ENCODE measurements around the gene COQ8B.
A peak's percentile ranks its signal among the peaks of the same experiment; 100 is the strongest.

COQ8B gene

DNA sequence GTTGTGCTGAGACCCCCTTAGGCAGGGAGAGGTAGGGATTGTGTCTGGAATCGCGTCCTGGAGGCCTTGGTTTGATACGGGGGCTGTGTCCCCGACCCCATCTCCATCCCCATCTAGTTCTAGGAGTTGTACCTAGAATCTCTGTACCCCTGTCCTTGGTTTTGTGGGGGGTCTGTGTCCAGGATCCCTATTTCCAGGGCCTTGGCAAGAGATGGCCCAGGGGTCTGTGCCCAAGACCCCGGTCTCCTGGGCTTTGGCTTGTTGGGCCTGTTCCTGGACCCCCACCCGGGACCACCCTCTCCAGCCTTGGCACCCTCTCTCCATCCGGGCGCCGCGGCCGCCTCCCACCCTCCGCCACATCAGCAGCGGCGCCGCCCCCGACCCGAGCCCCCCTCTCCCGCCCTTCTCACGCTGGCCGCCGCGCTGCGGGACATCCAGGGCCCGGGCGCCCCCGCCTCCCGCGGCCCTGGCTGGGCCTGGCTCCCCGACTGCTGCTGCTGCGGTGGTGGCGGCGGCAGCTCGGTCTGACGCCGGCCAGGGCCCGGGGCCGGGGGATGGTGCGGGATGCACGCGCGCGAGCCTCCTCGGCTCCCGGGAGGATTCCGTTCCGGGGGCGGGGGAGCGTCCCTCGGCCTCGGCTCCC lies 26.5 kb downstream of the COQ8B start, which contains the start of gene NUMBL:
TSS of gene NUMBL (minus strand) at position 602 of the 643 bp plus-strand sequence. CDS start at position 434, 168 bp downstream.
- no peak for DNase-seq

- DNase-seq: peak; percentile 28 to 72
These were observed 27.2 kb downstream of the COQ8B start for GRCh38 chr19:40689339-40690049.

- no peak for DNase-seq
These were observed 27.7 kb downstream of the COQ8B start for GRCh38 chr19:40688987-40689338.

DNA sequence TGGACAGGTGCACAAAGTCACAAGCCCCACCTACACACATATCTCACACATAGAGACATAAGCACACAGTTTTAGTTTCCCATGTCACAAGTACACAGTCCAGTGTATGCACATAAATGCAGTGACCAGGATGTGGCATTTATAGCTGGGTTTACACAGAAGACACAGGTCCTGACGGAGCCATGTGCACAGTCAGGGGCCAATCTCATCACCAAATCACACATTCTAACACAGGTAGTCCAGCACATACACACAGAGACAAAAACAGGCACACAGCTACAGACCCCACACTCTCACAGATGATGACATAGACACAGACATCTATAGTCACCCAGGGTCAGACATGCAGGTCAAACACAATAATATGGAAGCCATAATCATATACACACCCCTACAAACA lies 28.4 kb downstream of the COQ8B start:
- DNase-seq: no peak

GRCh38 chr19:40687525-40688016 lies 29.1 kb downstream of the COQ8B start:
- peak; percentile 50 to 84 for DNase-seq

GRCh38 chr19:40686882-40687524 lies 29.7 kb downstream of the COQ8B start:
- no peak for DNase-seq

DNA sequence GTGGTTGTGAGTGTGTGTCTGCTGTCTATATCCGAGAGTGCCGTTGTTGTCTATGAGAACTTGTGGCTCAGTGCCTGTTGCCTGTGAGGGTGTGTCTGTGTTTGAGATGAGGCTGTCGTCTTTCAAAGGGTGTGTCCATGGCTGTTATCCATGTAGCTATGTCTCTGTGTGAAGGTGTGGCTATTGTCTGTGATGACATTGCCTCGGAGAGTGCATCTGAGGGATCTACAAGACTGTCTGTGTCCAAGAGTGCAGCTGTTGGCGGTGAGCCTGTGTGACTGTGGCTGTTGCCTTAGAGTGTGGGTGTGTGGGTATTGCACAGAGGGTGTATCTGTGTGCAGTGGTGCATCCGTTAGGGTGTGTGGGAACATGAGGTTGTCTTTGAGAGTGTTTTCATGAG lies 31.1 kb downstream of the COQ8B start:
- DNase-seq: no peak

GRCh38 chr19:40685016-40685526 lies 31.6 kb downstream of the COQ8B start:
- DNase-seq: no peak

DNA sequence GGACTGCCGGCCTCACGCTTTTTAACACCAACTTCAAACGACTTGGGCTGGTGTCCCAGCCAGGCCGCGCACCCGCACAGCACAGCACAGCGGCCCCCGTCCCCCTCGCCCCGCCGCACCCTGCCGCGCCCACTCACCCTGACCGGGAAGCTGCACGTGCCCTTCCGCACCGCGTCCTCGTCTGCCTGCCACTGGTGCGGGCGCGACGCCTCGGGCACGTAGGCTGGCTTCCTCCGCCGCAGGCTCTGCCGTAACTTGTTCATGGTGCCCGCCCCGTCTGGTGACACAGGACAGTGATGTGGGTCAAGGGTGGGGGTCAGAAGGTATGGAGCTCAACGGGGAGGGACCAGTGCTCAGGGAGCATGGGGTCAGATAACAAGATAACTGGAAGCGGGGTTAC lies 32.4 kb downstream of the COQ8B start:
- DNase-seq: no peak

- no peak for DNase-seq
These were observed 33.2 kb downstream of the COQ8B start for GRCh38 chr19:40683437-40683836.

GRCh38 chr19:40682431-40682964 lies 34.2 kb downstream of the COQ8B start:
- DNase-seq: no peak

DNA sequence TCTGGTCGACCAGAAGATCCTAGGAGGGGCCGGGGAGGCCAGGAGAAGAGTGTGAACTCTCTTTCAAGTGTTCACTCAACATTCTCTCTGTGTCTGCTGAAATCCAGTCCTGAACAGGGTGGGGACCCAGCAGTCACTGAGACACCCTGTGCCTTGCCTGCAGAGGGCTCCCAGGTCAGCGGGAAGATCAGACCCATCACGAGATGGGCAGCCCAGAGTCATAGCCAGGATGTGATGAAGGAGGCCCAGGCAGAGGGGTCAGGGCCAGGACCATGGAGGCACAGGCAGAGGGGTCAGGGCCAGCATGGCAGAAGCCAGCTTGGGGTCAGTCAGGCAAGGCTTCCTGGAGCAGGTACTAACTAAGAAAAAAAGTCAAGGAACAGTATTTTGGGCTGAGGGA lies 35.6 kb downstream of the COQ8B start:
- no peak for DNase-seq

GRCh38 chr19:40677156-40677555 lies 39.5 kb downstream of the COQ8B start:
- no peak for DNase-seq

GRCh38 chr19:40674291-40674690 lies 42.4 kb downstream of the COQ8B start:
- no peak for DNase-seq

- peak; percentile 30 to 31 for DNase-seq
These were observed 43.3 kb downstream of the COQ8B start for GRCh38 chr19:40673397-40673796.

DNA sequence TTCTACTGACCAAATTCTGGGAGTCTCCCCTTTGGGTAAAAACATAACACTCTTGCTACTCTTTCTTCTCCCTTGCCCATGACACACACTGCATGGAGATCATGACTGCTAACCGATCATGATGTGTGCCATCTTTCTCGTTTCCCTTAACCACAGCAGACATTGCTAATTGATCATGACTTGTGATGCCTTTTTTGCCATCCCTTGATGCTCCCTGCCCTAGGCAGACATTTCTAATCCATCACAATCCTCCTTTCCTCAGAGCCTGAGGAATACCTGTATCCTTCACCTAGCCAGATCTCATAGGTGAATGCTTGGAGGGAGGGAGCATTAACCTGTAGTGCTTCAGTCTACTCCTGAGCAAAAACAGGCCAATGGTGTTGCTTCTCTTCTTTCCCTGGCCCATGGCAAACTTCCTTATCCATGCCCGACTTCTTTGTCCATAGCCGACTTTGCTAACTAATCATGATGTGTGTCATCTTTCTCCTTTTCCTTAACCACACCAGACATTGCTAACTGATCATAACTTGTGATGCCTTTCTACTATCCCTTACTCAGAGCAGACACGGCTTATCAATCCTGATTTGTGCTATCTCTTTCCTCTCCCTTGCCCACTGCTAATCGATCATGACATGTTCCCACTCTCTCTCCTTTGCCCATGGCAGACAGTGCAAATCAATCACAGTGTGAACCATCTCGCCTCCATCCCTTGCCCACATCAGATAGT lies 44.0 kb downstream of the COQ8B start:
- no peak for DNase-seq

DNA sequence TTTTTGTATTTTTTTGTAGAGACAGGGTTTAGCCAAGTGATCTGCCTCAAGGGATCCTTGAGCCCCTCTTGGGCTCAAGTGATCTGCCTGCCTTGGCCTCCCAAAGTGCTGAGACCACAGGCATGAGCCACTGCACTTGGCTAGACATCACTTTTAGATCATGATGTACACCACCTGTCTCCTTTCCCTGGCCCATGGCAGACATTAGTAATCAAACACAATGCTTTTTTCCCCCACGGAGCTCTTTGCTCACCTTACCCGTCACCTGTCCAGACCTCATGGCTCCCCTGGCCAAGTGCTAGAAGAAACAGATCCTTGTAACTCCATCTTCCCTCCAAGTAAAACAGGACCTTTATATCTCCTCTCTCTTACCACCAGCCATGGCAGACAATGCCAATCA lies 44.6 kb downstream of the COQ8B start:
- DNase-seq: no peak

DNA sequence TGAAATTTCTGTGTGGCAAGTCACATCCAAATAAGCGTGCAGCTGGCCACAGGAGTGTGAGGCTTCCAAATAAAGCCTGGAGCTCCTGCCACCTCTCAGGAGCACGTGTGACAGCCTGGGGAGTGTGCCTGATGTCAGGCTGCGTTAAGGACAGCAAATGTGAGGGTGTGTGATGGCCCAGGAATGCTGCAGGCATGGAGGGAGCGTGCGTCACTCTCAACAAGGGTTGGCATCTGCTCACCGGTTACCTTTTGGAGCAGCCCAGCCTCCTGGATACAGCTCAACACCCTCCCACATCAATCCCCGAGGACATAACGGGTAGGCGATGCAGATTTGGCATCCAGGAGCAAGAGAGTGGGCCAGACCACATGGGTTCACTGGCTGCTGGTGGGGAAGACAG lies 45.3 kb downstream of the COQ8B start:
- DNase-seq: no peak

DNA sequence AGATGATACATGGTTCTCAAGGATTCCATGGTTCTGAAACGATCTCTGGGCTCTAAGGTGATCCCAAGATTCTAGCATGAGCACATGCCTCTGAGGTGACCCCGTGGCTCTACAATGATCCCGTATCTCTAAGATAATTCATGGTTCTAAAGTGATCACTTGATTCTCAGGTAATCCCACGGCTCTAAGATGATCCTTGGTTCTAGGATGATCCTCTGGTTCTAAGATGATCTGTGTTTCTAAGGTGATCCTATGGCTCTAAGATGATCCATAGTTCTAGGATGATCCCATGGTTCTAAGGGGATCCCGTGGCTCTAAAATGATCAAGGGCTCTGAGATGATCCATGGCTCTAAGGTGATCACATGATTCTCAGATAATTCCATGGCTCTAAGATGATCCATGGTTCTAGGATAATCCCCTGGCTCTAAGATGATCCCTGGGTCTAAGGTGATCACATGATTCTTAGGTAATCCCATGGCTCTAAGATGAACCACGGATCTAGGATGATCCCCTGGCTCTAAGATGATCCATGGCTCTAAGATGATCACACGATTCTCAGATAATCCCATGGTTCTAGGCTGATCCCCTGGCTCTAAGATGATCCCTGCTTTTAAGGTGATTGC lies 47.6 kb downstream of the COQ8B start:
- no peak for DNase-seq

DNA sequence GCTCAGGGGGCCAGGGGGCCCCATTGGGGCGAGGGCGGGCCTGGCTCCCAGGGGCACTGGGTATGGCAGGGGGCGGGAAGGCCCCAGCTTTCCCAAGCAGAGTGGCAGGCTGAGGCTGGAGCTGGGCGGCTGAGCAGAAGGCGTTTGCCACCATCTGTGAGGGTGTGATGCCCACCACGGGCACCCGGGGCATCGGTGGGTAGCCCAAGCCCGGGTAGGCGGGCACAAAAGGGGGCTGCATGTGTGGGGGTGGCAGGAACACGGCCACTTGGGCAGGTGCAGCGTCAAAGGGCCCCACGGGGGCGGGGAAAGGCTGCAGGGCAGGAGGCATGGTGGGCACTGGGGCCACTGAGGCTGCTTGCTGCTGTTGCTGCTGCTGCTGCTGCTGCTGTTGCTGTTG lies 49.1 kb downstream of the COQ8B start:
- DNase-seq: no peak

DNA sequence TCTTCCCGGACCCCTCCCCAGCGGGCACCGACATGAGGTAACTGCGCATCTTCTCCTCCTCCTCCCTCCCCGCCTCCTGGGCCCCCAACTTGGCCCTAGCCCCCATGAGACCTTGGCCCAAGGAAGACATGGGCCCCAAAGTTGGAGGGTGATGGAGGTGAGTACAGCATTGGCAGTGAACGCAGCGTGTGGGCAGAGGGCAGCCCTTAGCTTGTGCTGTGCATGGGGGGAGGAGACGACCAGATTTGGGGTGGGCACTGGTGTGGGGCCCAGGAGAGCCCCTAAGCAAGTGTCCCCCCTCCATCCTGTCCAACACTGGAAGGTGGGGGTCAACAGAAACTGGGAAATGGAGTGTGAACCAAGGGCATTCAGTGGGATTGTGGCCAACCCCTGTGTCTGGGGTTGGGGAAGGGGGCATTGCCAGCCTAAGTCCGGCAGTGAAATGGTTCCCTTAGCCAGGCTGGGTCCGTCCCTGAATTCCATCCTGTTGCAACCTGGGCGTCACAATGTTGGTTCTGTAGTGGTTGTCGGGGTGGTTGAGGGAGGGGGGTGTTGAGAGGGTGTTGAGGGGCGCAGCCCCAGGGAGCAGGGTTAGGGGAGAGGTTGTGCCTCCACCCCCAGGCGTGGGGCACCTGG lies 49.8 kb downstream of the COQ8B start:
- no peak for DNase-seq

All from CD4-positive, alpha-beta T cell treated with Interleukin-1 beta for 1 hour (primary cell).